ENCODE data around the gene CLRN1. TPM values are rescaled to one million over a fixed set of nuclear protein-coding genes. Genes with fewer than 3 reads are reported as not detected.

Gene CLRN1
- total RNA-seq, 4 donors from 2014 or later, result not detected

GRCh38 chr3:150956376-150956775 is 16.2 kb downstream of the CLRN1 start:
- DNase-seq, result no peak
- no peak overlapping the region for H3K27ac ChIP-seq

GRCh38 chr3:150951923-150952322 is 20.6 kb downstream of the CLRN1 start:
- Histone ChIP-seq H3K27me3 (no peaks in the 10 kb centered on the region), H3K27ac (no peak overlapping the region), H3K9me3 (no peaks in the 10 kb centered on the region), H3K36me3 (no peaks in the 10 kb centered on the region), H3K4me3 (replicated peaks in 1 of 3) (no peak overlapping the region), H3K4me1 (no peaks in the 10 kb centered on the region)
- WGBS, 2 donors, result 94 to 95% methylated on average over 13 of the region's 13 CpGs
- intact Hi-C loops (cut with DNase I), result no loop called here
- TF ChIP-seq POLR2A (IDR thresholded peaks at IDR 0.05) (no peak), CTCF (IDR thresholded peaks at IDR 0.05) (no peak)
- DNase-seq, result no peak

More at GRCh38 chr3:150956376-150956775, 16.2 kb downstream of the CLRN1 start:
- no peaks in the 10 kb centered on the region for H3K27me3 ChIP-seq
- intact Hi-C loops (cut with DNase I), result no loop called here
- no peaks in the 10 kb centered on the region for H3K9me3 ChIP-seq
- WGBS, 2 donors, result 76 to 77% methylated on average over 6 of the region's 6 CpGs
- no peaks in the 10 kb centered on the region for H3K36me3 ChIP-seq
- H3K4me3 ChIP-seq (replicated peaks in 1 of 3), result no peak overlapping the region
- H3K4me1 ChIP-seq, result peaks cover 0 to 5% of the 10 kb centered on the region in 2 donors
- TF ChIP-seq POLR2A (IDR thresholded peaks at IDR 0.05) (no peak), CTCF (IDR thresholded peaks at IDR 0.05) (no peak)

GRCh38 chr3:150945226-150946032 is 27.1 kb downstream of the CLRN1 start:
- TF ChIP-seq CTCF (IDR thresholded peaks at IDR 0.05) (no peak), POLR2A (IDR thresholded peaks at IDR 0.05) (no peak)
- WGBS, 2 donors, result 75 to 81% methylated on average over 3 of the region's 3 CpGs
- Histone ChIP-seq H3K4me1 (no peaks in the 10 kb centered on the region), H3K36me3 (no peaks in the 10 kb centered on the region), H3K27me3 (no peaks in the 10 kb centered on the region), H3K4me3 (replicated peaks in 1 of 3) (no peak overlapping the region), H3K27ac (no peak overlapping the region), H3K9me3 (no peaks in the 10 kb centered on the region)
- DNase-seq, result no peak
- intact Hi-C loops (cut with DNase I), result no loop called here

- Histone ChIP-seq H3K27me3 (no peaks in the 10 kb centered on the region), H3K4me3 (replicated peaks in 1 of 3) (no peak overlapping the region), H3K36me3 (no peaks in the 10 kb centered on the region), H3K9me3 (no peaks in the 10 kb centered on the region), H3K4me1 (no peaks in the 10 kb centered on the region), H3K27ac (no peak overlapping the region)
- intact Hi-C loops (cut with DNase I), result no loop called here
- DNase-seq, result no peak
- WGBS, 2 donors, result 83 to 86% methylated on average over 3 of the region's 3 CpGs
- no peak for TF ChIP-seq POLR2A (IDR thresholded peaks at IDR 0.05)
- TF ChIP-seq CTCF (IDR thresholded peaks at IDR 0.05), result no peak
Observed at GRCh38 chr3:150942221-150942620, 30.3 kb downstream of the CLRN1 start.

GRCh38 chr3:150936693-150937092 is 35.8 kb downstream of the CLRN1 start:
- no peaks in the 10 kb centered on the region for H3K36me3 ChIP-seq
- DNase-seq, result no peak
- no peak overlapping the region for H3K27ac ChIP-seq
- H3K9me3 ChIP-seq, result no peaks in the 10 kb centered on the region
- H3K27me3 ChIP-seq, result no peaks in the 10 kb centered on the region
- intact Hi-C loops (cut with DNase I), result no loop called here
- no peaks in the 10 kb centered on the region for H3K4me1 ChIP-seq
- WGBS, 2 donors, result 63 to 67% methylated on average over 2 of the region's 2 CpGs
- TF ChIP-seq POLR2A (IDR thresholded peaks at IDR 0.05), result no peak
- TF ChIP-seq CTCF (IDR thresholded peaks at IDR 0.05), result no peak
- H3K4me3 ChIP-seq (replicated peaks in 1 of 3), result no peak overlapping the region

All from thyroid gland (tissue), 4 donors.